GM10266 (cell line): ENCODE data around the gene FNDC3B.
"Not testable (repeated sequence)": the region's sequence is repeated elsewhere in the genome, so short reads cannot be mapped to it uniquely, and the experiment has no call there.

Experiments
- DNase-seq: peaks from one replicate; pipeline ENCODE4 v3.0.0; 2012; ENCODE audit errors: extremely low spot score
- TF ChIP-seq, protein P1 (sequence below): IDR thresholded peaks from 2 replicates; pipeline ENCODE4 v1.5.1; 2012; ENCODE audit warnings: mild to moderate bottlenecking, low read depth; ENCODE audit not compliant: control insufficient read depth, insufficient read depth; ENCODE audit errors: missing control alignments

The FNDC3B gene

DNA sequence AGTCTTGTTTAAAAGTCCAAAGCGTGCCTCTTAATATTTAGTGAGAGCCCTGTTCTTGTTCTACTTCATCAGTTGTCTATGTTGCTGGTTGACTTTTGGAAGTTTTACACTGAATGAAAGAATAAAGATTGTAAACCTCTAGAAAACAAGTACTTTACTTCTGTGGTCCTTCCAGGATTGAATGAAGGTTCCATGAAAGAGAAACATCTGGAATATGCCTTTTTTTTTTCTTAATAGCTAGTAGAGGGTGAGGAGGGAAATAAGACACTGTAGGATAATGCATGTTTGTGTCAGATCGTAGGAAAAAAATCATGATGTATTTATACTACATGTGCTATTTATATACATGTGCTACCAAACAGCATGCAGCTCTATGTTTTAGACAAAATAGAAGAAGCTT is 205.9 kb downstream of the FNDC3B start:
- TF ChIP-seq, protein P1, sequence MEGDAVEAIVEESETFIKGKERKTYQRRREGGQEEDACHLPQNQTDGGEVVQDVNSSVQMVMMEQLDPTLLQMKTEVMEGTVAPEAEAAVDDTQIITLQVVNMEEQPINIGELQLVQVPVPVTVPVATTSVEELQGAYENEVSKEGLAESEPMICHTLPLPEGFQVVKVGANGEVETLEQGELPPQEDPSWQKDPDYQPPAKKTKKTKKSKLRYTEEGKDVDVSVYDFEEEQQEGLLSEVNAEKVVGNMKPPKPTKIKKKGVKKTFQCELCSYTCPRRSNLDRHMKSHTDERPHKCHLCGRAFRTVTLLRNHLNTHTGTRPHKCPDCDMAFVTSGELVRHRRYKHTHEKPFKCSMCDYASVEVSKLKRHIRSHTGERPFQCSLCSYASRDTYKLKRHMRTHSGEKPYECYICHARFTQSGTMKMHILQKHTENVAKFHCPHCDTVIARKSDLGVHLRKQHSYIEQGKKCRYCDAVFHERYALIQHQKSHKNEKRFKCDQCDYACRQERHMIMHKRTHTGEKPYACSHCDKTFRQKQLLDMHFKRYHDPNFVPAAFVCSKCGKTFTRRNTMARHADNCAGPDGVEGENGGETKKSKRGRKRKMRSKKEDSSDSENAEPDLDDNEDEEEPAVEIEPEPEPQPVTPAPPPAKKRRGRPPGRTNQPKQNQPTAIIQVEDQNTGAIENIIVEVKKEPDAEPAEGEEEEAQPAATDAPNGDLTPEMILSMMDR: no peak
- no peak for DNase-seq

DNA sequence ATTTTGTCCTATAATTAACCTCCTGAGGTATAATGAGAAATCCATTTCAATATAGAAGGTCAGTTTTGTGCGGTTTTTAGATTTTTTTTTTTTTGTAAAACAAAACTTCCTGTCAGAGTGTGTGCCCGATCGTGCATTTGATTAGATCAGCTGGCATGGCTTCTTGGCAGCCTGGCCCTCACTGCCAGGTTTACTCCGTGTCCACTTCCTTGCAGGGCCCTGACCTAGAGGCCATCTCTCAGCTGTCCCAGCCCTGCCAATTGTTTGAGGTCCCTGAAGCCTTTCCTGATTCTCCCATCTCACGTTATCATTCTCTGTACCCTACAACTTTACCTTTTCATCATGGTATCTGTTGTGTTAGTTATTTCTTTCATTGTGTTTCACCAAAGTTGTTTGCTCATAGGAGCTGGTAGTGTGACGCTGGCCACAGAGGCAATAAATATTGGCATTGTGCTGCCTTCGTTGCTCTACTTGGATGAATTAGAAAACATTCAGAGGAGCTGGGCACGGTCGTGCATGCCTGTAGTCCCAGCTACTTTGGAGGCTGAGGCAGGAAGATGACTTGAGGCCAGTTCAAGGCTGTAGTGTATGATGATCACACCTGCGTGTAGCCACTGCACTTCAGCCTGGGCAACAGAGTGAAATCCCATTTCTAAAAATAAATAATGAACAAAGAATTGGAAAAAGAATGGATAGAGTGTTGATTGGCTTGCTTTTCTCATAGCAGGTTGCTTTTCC is 206.9 kb downstream of the FNDC3B start:
- TF ChIP-seq, protein P1: no peak
- DNase-seq: no peak

DNA sequence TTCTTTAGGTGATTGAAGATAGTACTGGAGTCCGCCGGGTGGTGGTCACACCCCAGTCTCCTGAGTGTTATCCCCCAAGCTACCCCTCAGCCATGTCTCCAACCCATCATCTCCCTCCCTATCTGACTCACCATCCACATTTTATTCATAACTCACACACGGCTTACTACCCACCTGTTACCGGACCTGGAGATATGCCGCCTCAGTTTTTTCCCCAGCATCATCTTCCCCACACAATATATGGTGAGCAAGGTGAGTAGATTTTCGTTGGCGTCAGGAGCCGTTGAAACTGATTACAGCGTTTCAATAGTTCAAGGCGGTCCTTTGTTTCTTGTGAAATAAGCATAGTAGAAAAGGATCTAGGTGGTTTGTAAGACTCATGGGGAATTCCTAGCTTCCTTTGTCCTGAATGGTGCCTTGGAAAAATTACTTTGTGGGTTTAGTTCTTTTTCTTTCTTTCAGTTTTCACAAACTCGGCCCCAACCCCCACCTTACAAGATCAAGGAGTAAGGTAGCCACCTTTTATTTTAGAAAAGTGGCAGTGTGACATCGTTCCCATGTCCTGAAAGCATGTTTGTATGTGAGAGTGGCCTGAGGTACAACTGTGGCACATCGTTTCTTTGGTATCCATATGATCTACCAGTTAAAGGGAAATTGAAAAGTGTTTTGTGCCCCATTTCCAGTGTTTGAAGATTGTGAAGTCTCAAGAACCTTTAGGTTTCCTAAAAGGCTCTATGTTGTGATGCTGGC is 208.3 kb downstream of the FNDC3B start:
- TF ChIP-seq, protein P1: no peak
- DNase-seq: no peak

DNA sequence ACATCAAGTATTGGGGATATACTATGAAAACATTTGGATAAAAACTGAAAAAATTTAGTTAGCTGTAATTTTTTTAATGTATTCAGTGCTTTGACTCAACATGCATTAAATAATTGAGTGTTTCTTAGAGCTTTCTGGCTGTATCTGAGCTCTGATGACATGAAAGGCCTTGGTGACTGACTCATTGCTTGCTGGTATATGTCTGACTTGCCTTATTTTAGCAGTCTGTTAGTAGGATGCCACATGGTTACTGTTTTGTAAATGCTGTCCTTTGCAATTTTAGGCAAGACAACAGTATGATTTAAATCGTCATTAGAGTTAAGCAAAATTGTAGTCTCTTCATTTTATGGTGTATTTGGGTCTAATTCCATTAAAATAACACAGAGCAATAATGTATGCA is 209.7 kb downstream of the FNDC3B start:
- no peak for DNase-seq
- TF ChIP-seq, protein P1: no peak

DNA sequence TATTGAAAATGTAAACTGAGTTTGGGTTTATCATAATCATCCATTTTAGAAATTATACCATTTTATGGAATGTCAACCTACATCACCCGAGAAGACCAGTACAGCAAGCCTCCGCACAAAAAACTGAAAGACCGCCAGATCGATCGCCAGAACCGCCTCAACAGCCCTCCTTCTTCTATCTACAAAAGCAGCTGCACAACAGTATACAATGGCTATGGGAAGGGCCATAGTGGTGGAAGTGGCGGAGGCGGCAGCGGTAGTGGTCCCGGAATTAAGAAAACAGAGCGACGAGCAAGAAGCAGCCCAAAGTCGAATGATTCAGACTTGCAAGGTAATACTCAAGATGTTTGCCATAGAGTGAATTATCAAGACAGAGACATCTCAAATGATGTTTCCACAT is 211.8 kb downstream of the FNDC3B start:
- no peak for DNase-seq
- TF ChIP-seq, protein P1: no peak

DNA sequence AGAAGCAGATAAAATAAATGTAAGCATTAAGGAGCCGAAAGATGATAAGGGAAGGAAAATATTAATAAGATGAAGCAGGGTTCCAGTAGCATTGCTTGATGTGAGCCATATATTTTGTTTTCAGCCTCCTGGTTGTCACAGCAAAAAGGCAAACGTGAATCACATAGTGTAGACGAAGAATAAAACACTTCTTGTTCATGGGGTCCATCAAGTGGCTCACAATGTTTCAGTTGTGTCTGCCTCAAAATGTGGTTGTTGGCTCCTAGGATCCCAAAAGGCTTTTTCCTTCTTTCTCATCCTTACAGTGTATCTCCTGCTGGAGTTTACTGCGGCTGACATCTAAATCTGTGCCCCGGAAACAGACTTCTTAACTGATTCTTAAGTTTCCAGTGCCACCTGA is 213.8 kb downstream of the FNDC3B start:
- DNase-seq: no peak
- TF ChIP-seq, protein P1: no peak

DNA sequence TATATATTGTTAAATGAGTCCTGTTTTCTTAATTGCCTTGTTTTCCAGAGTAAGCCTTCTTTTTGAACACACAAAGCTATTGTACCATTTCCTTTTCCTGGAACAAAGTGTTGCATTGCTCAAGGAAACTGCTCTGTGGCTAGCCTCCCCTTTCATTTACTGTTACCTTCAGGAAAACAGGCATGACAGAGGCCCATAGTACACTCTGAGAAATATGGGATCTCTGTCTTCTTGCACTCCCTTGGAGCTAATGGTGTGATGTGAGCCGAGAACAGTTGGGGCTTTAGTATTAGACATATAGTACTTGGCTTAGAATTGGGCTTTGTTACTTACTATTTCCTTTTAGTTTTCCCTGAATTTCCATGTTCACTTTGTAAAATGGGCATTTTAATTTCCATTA is 215.2 kb downstream of the FNDC3B start:
- no peak for DNase-seq
- TF ChIP-seq, protein P1: no peak

DNA sequence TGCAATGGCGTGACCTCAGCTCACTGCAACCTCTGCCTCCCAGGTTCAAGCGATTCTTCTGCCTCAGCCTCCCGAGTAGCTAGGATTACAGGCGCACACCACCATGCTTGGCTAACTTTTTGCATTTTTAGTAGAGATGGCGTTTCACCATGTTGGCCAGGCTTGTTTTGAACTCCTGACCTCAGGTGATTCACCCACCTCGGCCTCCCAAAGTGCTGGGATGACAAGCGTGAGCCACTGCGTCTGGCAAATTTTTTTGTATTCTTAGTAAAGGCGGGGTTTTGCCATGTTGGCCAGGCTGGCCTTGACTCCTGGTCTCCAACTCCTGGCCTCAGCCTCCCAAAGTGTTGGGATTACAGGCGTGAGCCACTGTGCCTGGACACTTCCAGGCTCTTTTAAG is 215.9 kb downstream of the FNDC3B start:
- not testable (repeated sequence) for DNase-seq
